ENCODE data around the gene SLC26A11. TPM values are rescaled to one million over a fixed set of nuclear protein-coding genes. Genes with fewer than 3 reads are reported as not detected.

The SLC26A11 gene
- total and polyA plus RNA-seq, 2 of the 13 experiments (the other 11 are each of a cell fraction or from before 2014, with no cell fraction given), result 8.7 to 13.2 TPM

DNA sequence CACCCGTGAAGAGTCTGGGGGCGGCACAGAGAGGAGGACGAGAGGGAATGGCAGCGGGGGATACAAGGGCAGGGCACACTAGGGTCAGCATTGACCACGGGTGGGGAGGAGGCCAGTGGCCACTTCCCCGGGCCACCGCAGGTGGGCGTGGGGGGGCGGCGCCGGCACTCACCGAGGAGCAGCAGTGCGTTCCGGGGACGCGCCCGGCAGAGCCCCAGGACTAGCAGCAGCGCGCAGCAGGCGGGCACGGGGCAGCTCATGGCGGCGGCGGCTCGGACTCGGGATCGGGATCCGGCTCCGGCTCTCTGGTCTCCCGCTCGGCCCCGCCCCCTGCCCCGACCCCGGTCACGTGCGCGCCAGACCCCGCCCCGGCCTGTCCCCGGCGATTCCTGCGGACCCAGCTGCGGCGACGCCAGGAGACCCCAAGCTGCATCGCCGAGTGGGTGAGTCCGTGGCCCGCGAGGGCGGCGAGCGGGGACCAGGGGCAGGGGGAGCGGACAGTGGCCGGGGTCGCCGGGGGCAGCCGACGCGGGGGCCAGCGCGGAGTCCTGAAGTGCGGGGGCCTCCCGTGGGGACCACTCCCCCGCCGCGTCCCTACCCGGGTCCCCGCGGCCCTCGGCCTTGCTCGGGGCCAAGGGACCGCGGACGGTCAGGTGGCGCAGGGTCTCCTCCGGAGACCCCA, at the start of gene SLC26A11, which contains the start of gene SGSH (continued):
- TF ChIP-seq, protein P1, sequence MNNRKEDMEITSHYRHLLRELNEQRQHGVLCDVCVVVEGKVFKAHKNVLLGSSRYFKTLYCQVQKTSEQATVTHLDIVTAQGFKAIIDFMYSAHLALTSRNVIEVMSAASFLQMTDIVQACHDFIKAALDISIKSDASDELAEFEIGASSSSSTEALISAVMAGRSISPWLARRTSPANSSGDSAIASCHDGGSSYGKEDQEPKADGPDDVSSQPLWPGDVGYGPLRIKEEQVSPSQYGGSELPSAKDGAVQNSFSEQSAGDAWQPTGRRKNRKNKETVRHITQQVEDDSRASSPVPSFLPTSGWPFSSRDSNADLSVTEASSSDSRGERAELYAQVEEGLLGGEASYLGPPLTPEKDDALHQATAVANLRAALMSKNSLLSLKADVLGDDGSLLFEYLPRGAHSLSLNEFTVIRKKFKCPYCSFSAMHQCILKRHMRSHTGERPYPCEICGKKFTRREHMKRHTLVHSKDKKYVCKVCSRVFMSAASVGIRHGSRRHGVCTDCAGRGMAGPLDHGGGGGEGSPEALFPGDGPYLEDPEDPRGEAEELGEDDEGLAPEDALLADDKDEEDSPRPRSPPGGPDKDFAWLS (CRISPR knock-in tag; IDR thresholded peaks at IDR 0.05; ENCODE audit: borderline replicate concordance), result no peak
- TF ChIP-seq TAF1 (CRISPR knock-in tag; IDR thresholded peaks at IDR 0.05), result peak; percentile 80
- no peak for TF ChIP-seq ZNF577 (CRISPR knock-in tag; IDR thresholded peaks at IDR 0.05; ENCODE audit: borderline replicate concordance, low read depth)
- TF ChIP-seq, protein P2, sequence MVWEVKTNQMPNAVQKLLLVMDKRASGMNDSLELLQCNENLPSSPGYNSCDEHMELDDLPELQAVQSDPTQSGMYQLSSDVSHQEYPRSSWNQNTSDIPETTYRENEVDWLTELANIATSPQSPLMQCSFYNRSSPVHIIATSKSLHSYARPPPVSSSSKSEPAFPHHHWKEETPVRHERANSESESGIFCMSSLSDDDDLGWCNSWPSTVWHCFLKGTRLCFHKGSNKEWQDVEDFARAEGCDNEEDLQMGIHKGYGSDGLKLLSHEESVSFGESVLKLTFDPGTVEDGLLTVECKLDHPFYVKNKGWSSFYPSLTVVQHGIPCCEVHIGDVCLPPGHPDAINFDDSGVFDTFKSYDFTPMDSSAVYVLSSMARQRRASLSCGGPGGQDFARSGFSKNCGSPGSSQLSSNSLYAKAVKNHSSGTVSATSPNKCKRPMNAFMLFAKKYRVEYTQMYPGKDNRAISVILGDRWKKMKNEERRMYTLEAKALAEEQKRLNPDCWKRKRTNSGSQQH (CRISPR knock-in tag; IDR thresholded peaks at IDR 0.05; ENCODE audit: low read depth), result no peak
- TF ChIP-seq, protein P3, sequence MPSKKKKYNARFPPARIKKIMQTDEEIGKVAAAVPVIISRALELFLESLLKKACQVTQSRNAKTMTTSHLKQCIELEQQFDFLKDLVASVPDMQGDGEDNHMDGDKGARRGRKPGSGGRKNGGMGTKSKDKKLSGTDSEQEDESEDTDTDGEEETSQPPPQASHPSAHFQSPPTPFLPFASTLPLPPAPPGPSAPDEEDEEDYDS (CRISPR knock-in tag; IDR thresholded peaks at IDR 0.05), result no peak; the same call in 1 of the 2 replicates
- TF ChIP-seq, protein P4, sequence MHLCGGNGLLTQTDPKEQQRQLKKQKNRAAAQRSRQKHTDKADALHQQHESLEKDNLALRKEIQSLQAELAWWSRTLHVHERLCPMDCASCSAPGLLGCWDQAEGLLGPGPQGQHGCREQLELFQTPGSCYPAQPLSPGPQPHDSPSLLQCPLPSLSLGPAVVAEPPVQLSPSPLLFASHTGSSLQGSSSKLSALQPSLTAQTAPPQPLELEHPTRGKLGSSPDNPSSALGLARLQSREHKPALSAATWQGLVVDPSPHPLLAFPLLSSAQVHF (CRISPR knock-in tag; IDR thresholded peaks at IDR 0.05), result no peak; the same call in 1 of the 2 replicates
- no peak for TF ChIP-seq FOXJ3 (CRISPR knock-in tag; IDR thresholded peaks at IDR 0.05; ENCODE audit: borderline replicate concordance)
- peak; percentile 96 for TF ChIP-seq ZNF446 (CRISPR knock-in tag; IDR thresholded peaks at IDR 0.05)
- no peak for TF ChIP-seq TGIF2 (CRISPR knock-in tag; IDR thresholded peaks at IDR 0.05)
- 0 out of 2 replicates have a peak, but pooled peaks have one; percentile 66 for TF ChIP-seq ISX (CRISPR knock-in tag; conservative IDR thresholded peaks at IDR 0.05)
- peak in 1 of 2 experiments; percentile 55; a peak in 1 of 4 replicates for TF ChIP-seq KLF16 (CRISPR knock-in tag; IDR thresholded peaks at IDR 0.05)
- peak; percentile 84 for TF ChIP-seq BHLHE40 (IDR thresholded peaks at IDR 0.05; ENCODE audit: low read length)
- peak; percentile 63 for TF ChIP-seq ARNTL (CRISPR knock-in tag; IDR thresholded peaks at IDR 0.05)
- no peak; the same call in 1 of the 2 replicates for TF ChIP-seq SP4 (CRISPR knock-in tag; IDR thresholded peaks at IDR 0.05)
- TF ChIP-seq HHEX (CRISPR knock-in tag; IDR thresholded peaks at IDR 0.05), result no peak
- no peak for TF ChIP-seq TOE1 (CRISPR knock-in tag; IDR thresholded peaks at IDR 0.05)
- no peak; the same call in 1 of the 2 replicates for TF ChIP-seq ERF (CRISPR knock-in tag; IDR thresholded peaks at IDR 0.05)
- TF ChIP-seq REL (CRISPR knock-in tag; conservative IDR thresholded peaks at IDR 0.05), result no peak
- no peak for TF ChIP-seq ZBTB3 (CRISPR knock-in tag; IDR thresholded peaks at IDR 0.05; ENCODE audit: borderline replicate concordance, low read depth)
- peak; percentile 80 for TF ChIP-seq ZNF563 (CRISPR knock-in tag; IDR thresholded peaks at IDR 0.05)
- TF ChIP-seq, protein P5, sequence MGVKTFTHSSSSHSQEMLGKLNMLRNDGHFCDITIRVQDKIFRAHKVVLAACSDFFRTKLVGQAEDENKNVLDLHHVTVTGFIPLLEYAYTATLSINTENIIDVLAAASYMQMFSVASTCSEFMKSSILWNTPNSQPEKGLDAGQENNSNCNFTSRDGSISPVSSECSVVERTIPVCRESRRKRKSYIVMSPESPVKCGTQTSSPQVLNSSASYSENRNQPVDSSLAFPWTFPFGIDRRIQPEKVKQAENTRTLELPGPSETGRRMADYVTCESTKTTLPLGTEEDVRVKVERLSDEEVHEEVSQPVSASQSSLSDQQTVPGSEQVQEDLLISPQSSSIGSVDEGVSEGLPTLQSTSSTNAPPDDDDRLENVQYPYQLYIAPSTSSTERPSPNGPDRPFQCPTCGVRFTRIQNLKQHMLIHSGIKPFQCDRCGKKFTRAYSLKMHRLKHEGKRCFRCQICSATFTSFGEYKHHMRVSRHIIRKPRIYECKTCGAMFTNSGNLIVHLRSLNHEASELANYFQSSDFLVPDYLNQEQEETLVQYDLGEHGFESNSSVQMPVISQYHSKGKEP (CRISPR knock-in tag; IDR thresholded peaks at IDR 0.05), result no peak
- peak; percentile 72; the same call in 1 of the 2 replicates for TF ChIP-seq ARNT2 (CRISPR knock-in tag; IDR thresholded peaks at IDR 0.05; ENCODE audit: low read depth)
- 0 out of 2 replicates have a peak, but pooled peaks have one; percentile 64 for TF ChIP-seq ZBTB20 (CRISPR knock-in tag; IDR thresholded peaks at IDR 0.05; ENCODE audit: borderline replicate concordance, low read depth)

All from HepG2 (cell line).